HEK293 (cell line): ENCODE data around the gene CCDC116.
A peak's percentile ranks its signal among the peaks of the same experiment; 100 is the strongest.

Experiments
- CTCF ChIA-PET: fragments of 350-600 bp; formaldehyde crosslinking; extraction: SDS; loops from one replicate; lab custom pipeline; 2021; ENCODE audit warnings: antibody characterized with exemption; lab: Yijun Ruan, JAX
- POLR2A ChIA-PET: fragments of 300-600 bp; formaldehyde crosslinking; extraction: SDS; loops from one replicate; lab custom pipeline; 2020; ENCODE audit warnings: antibody characterized with exemption, inconsistent platforms; lab: Yijun Ruan, JAX
- H3K27ac ChIP-seq: fragments of 200-500 bp; sonication (Bioruptor generic); 2 replicates; pipeline ENCODE4 v1.5.1; 2014; ENCODE audit warnings: low read depth, low read length, control low read depth, inconsistent platforms; ENCODE audit errors: extremely low read depth
- H3K36me3 ChIP-seq, 2 experiments: fragments of 200-500 bp in 1 of 2; sonication (Bioruptor generic) in 1 of 2; 1 replicate in 1 of 2; 2 replicates in 1 of 2; pipeline ENCODE4 v1.5.1; 2014 to 2017; ENCODE audit warnings: inconsistent platforms in 2 of 2, low read length in 2 of 2; ENCODE audit not compliant: control insufficient read depth in 2 of 2, insufficient read depth in 1 of 2
- H3K4me1 ChIP-seq: fragments of 200-500 bp; sonication (Bioruptor generic); 2 replicates; pipeline ENCODE4 v1.5.1; 2014; ENCODE audit warnings: mild to moderate bottlenecking, low read length, inconsistent platforms; ENCODE audit not compliant: control insufficient read depth, insufficient read depth
- H3K4me3 ChIP-seq: 2 replicates; pipeline ENCODE4 v1.5.1; 2011; ENCODE audit warnings: low read depth, mild to moderate bottlenecking, control low read depth, low read length, moderate library complexity
- H3K9me3 ChIP-seq: fragments of 200-500 bp; sonication (Bioruptor generic); 2 replicates; pipeline ENCODE4 v1.5.1; 2014; ENCODE audit warnings: low read depth, low read length, inconsistent platforms; ENCODE audit not compliant: control insufficient read depth, insufficient read depth
- GLI4 ChIP-seq: fragments of 450-650 bp; formaldehyde crosslinking; IDR thresholded peaks from 2 replicates; pipeline ENCODE4 v1.5.1; 2016; ENCODE audit warnings: missing biosample characterization, missing genetic modification characterization
- GLIS2 ChIP-seq: fragments of 450-650 bp; formaldehyde crosslinking; IDR thresholded peaks from 2 replicates; pipeline ENCODE4 v1.5.1; 2016; ENCODE audit warnings: missing biosample characterization, missing genetic modification characterization
- HOXD13 ChIP-seq: sonication (generic); formaldehyde crosslinking; IDR thresholded peaks from 2 replicates; pipeline ENCODE4 v1.8.0; 2022; ENCODE audit warnings: missing genetic modification reagents, borderline replicate concordance
- OSR2 ChIP-seq: fragments of 450-650 bp; formaldehyde crosslinking; IDR thresholded peaks from 2 replicates; pipeline ENCODE4 v1.5.1; 2016; ENCODE audit warnings: missing biosample characterization, missing genetic modification characterization
- TSHZ1 ChIP-seq: fragments of 450-650 bp; formaldehyde crosslinking; IDR thresholded peaks from 2 replicates; pipeline ENCODE4 v1.5.1; 2016; ENCODE audit warnings: missing biosample characterization, missing genetic modification characterization, borderline replicate concordance
- ZBTB1 ChIP-seq: fragments of 450-650 bp; formaldehyde crosslinking; IDR thresholded peaks from 2 replicates; pipeline ENCODE4 v1.5.1; 2016; ENCODE audit warnings: missing biosample characterization, missing genetic modification characterization
- ZNF121 ChIP-seq: fragments of 450-650 bp; formaldehyde crosslinking; IDR thresholded peaks from 2 replicates; pipeline ENCODE4 v1.5.1; 2016; ENCODE audit warnings: missing biosample characterization, missing genetic modification characterization
- ZNF146 ChIP-seq: fragments of 450-650 bp; formaldehyde crosslinking; IDR thresholded peaks from 2 replicates; pipeline ENCODE4 v1.5.1; 2016; ENCODE audit warnings: missing biosample characterization, missing genetic modification characterization
- ZNF18 ChIP-seq: fragments of 450-650 bp; formaldehyde crosslinking; IDR thresholded peaks from 2 replicates; pipeline ENCODE4 v1.5.1; 2016; ENCODE audit warnings: missing biosample characterization, missing genetic modification characterization
- ZNF324 ChIP-seq: fragments of 450-650 bp; formaldehyde crosslinking; IDR thresholded peaks from 2 replicates; pipeline ENCODE4 v1.5.1; 2016; ENCODE audit warnings: missing biosample characterization, missing genetic modification characterization
- ZNF366 ChIP-seq: fragments of 450-650 bp; formaldehyde crosslinking; conservative IDR thresholded peaks from 2 replicates; pipeline ENCODE4 v1.5.1; 2016; ENCODE audit warnings: missing biosample characterization, missing genetic modification characterization
- ZNF394 ChIP-seq: fragments of 450-650 bp; formaldehyde crosslinking; IDR thresholded peaks from 2 replicates; pipeline ENCODE4 v1.5.1; 2016; ENCODE audit warnings: missing biosample characterization, missing genetic modification characterization, mild to moderate bottlenecking, moderate library complexity, borderline replicate concordance
- ZNF426 ChIP-seq: fragments of 450-650 bp; formaldehyde crosslinking; IDR thresholded peaks from 2 replicates; pipeline ENCODE4 v1.5.1; 2017; ENCODE audit warnings: missing biosample characterization, missing genetic modification characterization, mild to moderate bottlenecking, inconsistent platforms, moderate library complexity
- ZNF48 ChIP-seq: fragments of 450-650 bp; formaldehyde crosslinking; IDR thresholded peaks from 2 replicates; pipeline ENCODE4 v1.5.1; 2016; ENCODE audit warnings: missing biosample characterization, missing genetic modification characterization
- ZNF510 ChIP-seq: fragments of 450-650 bp; formaldehyde crosslinking; IDR thresholded peaks from 2 replicates; pipeline ENCODE4 v1.5.1; 2018; ENCODE audit warnings: mild to moderate bottlenecking, missing genetic modification characterization, missing biosample characterization; ENCODE audit not compliant: insufficient replicate concordance
- ZNF518A ChIP-seq: fragments of 450-650 bp; formaldehyde crosslinking; conservative IDR thresholded peaks from 2 replicates; pipeline ENCODE4 v1.5.1; 2016; ENCODE audit warnings: low read depth, missing biosample characterization, missing genetic modification characterization
- ZNF677 ChIP-seq: fragments of 450-650 bp; IDR thresholded peaks from 2 replicates; pipeline ENCODE4 v1.5.0; 2018; ENCODE audit warnings: missing biosample characterization, mild to moderate bottlenecking, missing genetic modification characterization, moderate library complexity
- ZNF768 ChIP-seq: fragments of 450-650 bp; formaldehyde crosslinking; IDR thresholded peaks from 2 replicates; pipeline ENCODE4 v1.5.1; 2018; ENCODE audit warnings: missing biosample characterization, mild to moderate bottlenecking, missing genetic modification characterization
- ZNF837 ChIP-seq: fragments of 450-650 bp; formaldehyde crosslinking; IDR thresholded peaks from 2 replicates; pipeline ENCODE4 v1.5.1; 2016; ENCODE audit warnings: missing biosample characterization, missing genetic modification characterization
- ZSCAN16 ChIP-seq: fragments of 450-650 bp; formaldehyde crosslinking; IDR thresholded peaks from 2 replicates; pipeline ENCODE4 v1.5.1; 2016; ENCODE audit warnings: missing biosample characterization, missing genetic modification characterization

Gene CCDC116

GRCh38 chr22:21660904-21661303 lies 28.3 kb downstream of the CCDC116 start (continued):
- TF ChIP-seq ZNF394: no peak
- TF ChIP-seq ZNF18 (tag by site-specific recombination): no peak
- TF ChIP-seq ZNF837: no peak
- no peak for TF ChIP-seq ZNF518A (tag by site-specific recombination)
- no peak for TF ChIP-seq ZNF48 (tag by site-specific recombination)
- TF ChIP-seq ZNF121 (tag by site-specific recombination): no peak
- TF ChIP-seq TSHZ1: no peak
- no peak for TF ChIP-seq ZNF768 (tag by site-specific recombination)
- TF ChIP-seq OSR2: no peak

- POLR2A ChIA-PET: no interaction called here
- Histone ChIP-seq H3K9me3 (no peaks in the 10 kb centered on the region), H3K4me3 (no peak overlapping the region), H3K36me3 (no peaks in the 10 kb centered on the region), H3K27ac (no peak overlapping the region), H3K4me1 (no peaks in the 10 kb centered on the region)
- TF ChIP-seq GLIS2 (tag by site-specific recombination) (no peak), ZNF366 (tag by site-specific recombination) (no peak), ZNF146 (tag by site-specific recombination) (peak; percentile 76), GLI4 (no peak)
- CTCF ChIA-PET: no interaction called here
Measured at GRCh38 chr22:21661991-21662390, 29.4 kb downstream of the CCDC116 start.

GRCh38 chr22:21663738-21664137 lies 31.2 kb downstream of the CCDC116 start:
- H3K9me3 ChIP-seq: no peaks in the 10 kb centered on the region
- ChIA-PET CTCF (interaction anchor here (0.7 kb wide), 1 partner anchor 693 kb away, joined by 5 read pairs; no protein-coding TSS in a partner anchor), POLR2A (no interaction called here)
- no peaks in the 10 kb centered on the region for H3K4me1 ChIP-seq
- H3K36me3 ChIP-seq: no peaks in the 10 kb centered on the region
- no peak overlapping the region for H3K27ac ChIP-seq
- H3K4me3 ChIP-seq: no peak overlapping the region
- TF ChIP-seq ZNF677 (tag by site-specific recombination) (no peak), TSHZ1 (no peak), ZNF121 (tag by site-specific recombination) (no peak; the same call in 1 of the 2 replicates), HOXD13 (CRISPR knock-in tag) (no peak), ZSCAN16 (tag by site-specific recombination) (no peak), ZNF510 (tag by site-specific recombination) (no peak), ZBTB1 (no peak), ZNF426 (tag by site-specific recombination) (no peak), ZNF324 (no peak)
